Right forelimb (tissue), 1 donor: ENCODE results near the gene QKI.
A peak's percentile ranks its signal among the peaks of the same experiment; 100 is the strongest.
"Not testable (repeated sequence)": the region's sequence is repeated elsewhere in the genome, so short reads cannot be mapped to it uniquely, and the experiment has no call there.

Experiments
- DNase-seq: peaks from one replicate; pipeline ENCODE4 v3.0.0-alpha.2; 2018

QKI gene

DNA sequence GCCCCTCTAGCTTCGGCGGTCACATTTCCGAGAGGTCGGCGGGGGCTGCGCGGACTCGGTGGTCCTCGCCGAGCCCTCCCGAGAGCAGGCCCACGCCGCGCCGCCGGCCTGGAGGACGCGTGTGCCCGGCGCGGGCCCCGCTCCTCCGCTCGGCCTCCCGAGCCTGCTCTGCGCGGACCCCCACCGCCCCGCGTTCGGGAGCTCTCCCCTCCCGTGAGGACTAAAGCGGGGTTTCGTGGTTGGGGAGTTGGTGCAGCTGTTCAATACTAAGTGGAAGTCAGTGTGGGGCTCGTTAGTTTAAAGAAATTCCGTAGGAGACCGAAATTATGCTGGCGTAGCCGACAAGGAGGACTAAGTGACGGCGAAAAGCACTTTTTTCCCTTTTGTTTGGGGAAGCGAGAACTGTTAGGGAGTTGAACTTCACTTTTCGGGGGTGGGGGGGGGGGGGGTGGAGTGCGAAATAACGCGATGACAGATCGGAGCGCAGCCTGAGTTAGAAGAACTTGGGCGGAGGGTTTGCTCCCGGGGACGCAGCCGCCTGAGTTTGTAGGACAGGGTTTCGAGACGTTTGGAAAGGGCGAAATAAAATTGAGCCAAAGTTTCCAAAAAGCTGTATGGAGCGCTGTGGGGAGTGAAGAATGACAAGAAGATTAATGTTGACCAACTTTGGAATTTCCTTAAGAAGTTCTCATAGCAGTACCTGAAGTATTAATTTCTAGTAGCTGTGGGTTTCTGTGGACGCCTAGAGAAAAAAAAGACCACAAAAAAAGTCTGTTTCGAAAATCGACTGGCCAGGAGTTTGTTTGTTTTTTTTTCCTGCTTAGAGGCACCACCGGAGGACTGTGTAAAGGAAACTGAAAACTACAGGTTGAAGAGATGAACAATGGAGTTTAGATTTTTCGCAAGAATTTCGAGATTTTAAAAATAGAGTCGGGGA is 1.4 kb downstream of the QKI start:
- DNase-seq = peak; percentile 82

DNA sequence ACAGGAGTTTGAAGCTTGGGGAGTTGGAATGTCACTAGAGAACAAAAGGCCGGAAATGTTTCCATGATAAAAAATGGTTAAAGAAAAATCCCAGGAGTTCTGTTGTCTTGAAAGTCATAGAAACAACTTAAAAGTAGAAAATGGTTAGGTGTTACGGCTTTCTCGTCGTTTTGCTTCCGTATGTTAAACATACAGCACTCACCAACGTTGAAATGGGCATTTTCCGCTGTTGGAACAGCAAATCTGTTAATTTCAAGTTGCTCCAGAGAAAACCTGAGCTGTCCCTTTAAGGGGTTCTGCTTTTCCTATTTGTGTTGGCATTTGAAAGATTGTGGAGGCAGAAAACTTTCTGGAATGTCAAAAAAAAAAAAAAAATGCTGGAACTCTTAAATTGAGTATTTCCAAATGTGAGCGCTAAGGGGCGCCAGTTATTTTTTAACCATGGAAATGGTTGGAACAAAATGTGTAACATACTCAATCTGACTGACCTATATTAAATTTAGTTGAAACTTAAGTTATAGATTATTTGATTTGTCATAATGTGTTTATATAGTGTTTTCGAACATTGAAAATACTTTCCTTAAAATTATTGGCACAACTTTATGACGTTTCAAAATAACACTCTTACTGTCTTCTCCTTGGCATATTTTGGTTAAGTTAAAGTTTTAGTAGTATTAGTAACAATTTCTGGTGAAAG is 2.2 kb downstream of the QKI start:
- peak; percentile 66 for DNase-seq

DNA sequence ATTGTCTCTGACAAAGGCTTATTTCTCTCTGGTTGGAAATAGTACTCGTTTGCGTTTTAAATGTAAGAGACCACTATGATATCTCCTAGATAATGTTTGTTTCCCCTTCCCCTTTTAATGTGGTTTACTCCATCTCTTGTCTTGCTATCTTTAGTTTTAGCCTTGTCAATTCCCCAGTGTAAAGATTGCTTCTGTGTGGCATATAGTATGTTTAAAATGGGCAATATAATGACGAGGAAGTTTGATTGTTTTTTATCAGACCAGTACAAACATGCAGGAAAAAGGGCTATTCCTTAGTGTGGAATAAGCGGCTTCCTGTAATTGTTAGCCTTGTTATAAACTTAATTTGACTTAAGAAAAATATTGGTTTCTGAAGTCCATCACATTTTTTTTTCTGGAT is 3.1 kb downstream of the QKI start:
- no peak for DNase-seq

DNA sequence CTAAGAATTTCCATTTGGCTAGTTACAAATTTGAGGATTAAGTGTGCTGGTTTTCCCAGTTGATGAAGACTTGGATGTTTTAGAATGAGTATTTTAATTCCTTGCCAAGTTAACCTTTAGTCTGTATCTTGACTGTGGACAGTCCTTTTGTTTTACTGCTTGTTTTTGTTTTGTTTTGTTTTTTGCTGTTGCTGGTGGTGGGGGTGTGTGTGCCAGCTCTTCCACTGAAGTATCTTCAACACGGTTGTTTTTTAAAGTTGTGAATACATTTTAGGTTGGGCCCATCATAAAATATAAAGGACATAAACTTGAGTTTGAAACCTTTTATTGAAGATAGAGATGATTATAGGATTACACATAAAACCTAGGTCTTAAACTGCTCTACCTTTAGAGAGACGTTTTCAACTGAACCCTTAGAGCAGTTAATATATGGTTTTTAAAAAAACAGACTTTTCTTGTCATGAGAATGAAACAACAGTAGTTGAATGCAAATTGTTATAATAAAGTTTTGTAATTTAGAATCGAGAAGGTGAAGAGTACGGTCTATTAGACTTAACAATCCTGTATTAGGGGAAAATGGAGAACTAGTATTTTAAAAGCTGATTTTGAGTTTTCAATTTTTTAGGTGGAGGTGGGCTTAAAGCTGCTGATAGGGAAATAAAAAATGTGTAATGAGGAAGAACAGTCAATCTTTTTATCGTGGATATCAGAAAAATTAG is 4.0 kb downstream of the QKI start:
- no peak for DNase-seq

DNA sequence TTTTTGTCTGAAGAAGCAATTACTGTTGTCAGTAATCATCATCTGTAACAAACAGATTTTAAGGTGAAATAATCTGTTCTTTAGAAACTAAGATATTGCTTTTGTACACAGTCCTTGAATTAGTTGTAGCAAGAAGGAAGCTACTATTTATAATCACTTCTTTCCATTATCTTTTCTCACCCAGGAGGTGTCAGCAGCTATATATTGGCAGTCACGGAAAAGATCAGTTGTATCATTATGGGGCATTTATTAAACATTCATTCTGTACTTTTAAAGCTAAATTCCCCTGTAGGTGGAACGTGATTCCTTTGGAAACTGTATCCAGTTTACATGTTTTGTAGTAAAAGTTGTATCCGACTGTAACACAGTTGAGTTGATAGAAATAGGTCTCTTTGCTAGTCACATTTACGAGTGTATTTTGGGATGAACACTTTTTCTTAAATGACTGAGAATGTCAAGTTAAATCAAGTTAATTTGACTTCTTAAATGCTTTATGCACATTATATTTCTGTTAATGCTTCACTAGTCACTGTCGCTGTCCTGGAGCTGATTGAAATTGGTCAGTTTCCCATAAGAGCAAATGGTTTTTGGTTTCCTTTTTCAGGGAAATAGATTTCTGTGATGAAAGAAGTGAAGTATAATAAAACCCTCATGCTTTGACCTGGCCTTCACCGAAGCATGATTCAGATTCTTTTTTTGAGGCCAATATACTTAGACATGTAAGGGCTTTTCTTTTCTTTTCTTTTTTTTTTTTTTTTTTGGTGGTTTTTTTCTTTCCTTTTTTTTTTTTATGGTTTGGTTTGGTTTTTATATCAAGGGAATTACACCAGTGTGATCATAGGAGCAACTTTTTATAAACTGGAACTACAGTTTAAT is 5.1 kb downstream of the QKI start:
- DNase-seq = no peak

DNA sequence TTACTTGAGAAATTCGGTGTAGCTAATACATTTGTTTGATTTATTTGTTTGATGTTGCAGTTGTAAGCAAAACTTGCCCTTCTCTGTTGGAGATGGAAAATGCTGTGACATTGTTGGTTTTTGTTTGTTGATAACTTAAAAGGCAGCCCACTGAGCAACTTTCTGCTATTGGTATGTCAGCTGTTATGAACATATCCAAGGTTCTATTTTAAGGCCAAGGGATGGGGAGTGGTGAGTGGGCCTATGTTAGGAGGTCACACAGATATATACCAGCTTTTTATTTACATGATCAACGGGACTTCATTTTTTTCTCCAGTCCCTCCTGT is 5.7 kb downstream of the QKI start:
- no peak for DNase-seq

DNA sequence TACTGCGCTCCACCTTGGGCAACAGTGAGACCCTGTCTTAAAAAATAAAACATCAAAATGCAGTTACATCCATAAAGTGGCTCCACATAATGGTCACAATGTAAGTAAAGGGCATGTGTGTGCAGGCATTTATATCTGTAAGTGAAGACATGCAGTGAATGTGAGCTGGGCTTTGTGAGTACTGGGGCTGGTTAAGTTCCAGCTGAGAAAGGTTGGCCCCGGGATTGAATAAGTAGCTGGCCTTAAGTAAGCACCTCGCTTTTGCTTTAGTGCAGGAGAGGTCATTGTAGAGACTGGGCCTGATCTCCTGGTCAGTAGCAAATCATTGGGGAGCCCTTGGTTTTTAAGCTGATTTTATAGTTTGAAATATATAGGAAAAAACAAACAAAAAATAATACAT is 8.0 kb downstream of the QKI start:
- no peak for DNase-seq

DNA sequence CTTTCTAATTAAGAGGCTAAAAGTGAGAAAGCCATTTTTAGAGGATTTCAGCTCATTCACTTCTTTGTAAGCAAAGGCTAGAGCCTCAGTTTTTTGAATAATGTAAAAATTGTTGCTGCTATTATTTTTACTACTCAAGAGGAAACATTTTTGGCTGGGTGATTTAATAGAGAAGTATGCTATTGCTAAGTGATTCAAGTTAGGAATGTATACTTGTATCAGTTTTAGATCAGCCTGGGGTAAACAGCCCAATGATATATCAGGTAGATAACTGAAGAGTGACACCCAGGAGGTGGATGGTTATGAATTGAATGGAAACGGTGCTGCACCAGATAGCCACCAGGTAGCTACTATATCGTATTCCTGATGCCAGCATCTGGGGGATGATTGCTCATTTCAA is 9.2 kb downstream of the QKI start:
- DNase-seq = no peak

DNA sequence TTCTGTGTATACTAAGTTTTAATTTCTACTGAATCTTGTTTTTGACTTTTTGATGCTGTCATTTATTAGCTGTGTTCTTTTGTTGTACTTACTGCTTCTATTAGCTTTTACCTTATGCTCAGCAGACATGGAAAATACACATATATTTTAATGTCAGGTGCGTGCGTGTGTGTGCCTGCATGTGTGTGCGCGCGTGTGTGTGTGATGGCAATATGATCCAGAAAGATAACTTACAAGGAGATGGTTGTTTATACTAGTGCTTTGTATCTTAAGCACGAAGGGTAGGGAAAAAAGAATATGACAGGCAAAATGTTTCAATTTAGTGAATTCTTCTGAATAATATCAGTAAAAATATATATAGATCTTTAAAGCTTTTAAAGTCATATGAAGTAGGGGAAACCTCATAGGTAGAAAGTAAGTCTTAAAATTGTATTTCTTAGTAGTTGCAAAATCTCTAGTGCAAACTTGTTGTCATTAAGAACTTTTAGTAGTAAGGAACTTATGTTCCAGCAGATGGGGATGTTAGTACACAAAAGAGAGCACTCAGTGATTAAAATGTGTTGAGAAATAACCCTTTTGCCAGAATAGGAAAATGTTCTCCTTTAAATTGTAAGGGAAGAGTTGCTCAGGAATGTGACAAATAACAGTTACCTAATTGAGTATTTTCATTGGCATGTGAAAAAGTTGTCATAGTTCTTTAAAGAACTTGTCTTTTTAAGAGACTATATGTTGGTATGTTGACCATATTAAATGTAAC is 13.2 kb downstream of the QKI start:
- DNase-seq = no peak

DNA sequence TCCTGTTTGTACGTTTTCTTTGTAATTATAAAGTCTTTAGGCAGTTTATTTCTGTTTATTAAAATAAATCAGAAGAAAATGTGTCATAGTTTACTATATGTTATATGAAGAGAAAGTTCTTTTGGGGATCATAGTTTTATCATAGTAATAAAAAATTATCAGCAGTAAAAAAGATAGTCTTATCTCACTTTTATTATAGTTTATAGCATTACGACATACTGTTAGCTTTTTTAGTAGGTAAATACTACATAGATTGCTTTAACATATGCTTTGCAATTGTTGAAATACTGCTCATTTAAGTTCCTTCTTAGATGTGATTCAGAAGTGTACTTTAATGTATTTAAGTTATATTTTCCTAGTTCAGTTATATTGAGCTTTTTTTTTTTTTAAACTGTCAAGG is 13.9 kb downstream of the QKI start:
- DNase-seq = no peak

DNA sequence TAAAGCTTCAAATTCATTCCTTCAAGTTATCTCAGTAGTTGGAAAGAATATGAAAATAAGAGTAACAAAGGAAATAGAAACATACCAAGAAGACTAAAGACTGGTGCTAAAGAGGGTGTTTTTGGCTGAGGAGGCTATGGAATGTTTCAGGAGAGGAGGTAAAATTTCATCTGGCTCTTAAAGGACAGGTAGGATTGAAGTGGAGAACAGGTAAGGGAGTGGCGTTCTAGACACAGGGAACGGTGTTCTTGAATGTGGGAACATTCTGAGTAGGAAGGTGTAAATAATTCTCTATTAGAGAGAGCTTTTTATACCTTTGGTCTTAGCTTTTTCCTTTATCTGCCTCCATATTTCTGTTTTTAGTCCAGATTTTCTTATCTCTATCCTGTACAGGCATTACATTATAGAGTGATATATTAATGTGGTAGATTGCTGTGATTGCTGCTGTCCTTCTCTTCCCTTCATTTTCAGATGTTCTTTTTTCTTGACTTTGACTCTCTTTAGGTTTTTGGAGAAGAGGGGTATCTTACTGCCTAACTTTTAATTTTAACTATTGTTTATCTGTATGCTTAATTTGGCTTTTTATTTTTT is 15.4 kb downstream of the QKI start:
- no peak for DNase-seq

DNA sequence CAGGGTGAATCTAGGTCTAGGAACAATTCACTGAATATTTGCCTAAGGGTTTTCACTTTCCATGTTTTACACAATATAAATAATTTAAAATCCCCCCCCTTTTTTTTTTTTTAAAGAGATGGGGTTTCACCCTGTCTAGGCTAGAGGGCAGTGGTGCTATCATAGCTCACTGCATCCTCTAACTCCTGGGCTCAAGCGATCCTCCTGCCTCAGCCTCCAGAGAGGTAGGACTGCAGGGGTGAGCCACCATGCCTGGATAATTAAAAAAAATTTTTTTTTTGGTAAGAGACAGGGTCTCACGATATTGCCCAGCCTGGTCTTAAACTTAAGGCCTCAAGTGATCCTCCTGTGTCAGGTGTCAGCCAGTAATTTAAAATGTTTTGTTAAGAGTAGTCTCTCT is 17.8 kb downstream of the QKI start:
- no peak for DNase-seq

DNA sequence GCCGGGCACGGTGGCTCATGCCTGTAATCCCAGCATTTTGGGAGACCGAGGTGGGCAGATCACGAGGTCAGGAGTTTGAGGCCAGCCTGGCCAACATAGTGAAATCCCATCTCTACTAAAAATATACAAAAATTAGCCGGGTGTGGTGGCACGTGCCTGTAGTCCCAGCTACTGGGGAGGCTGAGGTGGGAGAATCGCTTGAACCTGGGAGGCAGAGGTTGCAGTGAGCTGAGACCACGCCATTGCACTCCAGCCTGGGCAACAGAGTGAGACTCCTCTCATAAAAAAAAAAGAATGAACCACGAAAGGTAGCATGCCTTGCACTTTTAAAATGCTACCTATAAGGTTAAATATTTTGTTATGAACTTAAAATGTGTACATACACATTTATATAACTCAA is 19.0 kb downstream of the QKI start:
- DNase-seq = not testable (repeated sequence)

DNA sequence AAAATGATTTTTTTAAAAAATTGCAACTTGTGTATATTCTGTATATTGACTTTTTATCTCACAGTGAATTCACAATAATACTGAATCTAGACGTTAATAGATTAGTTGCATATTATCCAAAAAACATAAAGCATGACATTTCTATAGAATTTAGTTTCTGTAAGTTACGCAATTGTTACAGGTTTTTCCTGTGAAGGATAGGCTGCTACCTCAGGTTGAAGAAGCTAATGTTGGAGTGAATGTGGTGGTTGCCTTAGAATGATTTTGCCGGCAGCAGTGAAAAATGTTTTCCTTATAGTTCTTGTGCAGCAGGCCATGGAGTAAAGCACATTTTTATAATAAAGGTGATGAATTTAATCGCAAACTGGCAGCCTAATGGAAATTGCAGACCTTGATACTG is 20.5 kb downstream of the QKI start:
- no peak for DNase-seq

DNA sequence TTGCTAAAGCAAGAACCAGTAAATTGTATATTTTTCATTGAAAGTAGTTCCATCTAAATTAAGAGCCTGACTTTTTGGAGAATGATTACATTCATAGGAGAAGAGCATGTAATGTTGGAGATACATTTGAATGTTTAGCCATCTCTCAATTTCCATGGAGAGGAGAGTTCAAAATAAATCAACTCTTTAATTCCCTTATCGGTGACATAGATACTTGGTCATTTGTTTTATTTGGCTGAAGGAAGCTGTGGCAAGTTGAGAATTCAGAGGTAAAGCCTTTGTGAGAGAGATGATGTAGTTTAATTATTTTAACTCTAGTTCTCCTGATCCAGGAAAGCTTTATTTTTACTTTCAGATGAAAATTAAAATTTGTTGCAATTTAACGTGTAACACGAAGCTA is 22.3 kb downstream of the QKI start:
- DNase-seq = no peak

DNA sequence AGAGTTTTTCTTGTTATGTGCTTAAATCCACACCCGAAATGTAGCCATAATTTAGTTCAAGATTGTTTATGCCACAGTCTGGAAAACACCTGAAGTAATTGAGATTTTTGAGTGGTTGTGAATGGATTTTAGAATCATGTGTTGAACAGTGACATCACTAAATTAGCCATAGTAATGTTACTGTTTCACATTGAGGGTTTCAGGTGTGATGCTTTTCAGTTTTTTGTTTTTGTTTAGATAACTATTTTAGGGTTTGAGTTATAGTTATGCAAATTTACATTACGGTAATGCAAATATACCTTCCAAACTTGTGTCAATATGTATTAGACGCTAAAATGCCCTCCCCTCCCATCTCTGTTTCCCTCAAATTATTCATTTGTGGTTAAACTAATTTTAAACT is 22.9 kb downstream of the QKI start:
- DNase-seq = no peak

DNA sequence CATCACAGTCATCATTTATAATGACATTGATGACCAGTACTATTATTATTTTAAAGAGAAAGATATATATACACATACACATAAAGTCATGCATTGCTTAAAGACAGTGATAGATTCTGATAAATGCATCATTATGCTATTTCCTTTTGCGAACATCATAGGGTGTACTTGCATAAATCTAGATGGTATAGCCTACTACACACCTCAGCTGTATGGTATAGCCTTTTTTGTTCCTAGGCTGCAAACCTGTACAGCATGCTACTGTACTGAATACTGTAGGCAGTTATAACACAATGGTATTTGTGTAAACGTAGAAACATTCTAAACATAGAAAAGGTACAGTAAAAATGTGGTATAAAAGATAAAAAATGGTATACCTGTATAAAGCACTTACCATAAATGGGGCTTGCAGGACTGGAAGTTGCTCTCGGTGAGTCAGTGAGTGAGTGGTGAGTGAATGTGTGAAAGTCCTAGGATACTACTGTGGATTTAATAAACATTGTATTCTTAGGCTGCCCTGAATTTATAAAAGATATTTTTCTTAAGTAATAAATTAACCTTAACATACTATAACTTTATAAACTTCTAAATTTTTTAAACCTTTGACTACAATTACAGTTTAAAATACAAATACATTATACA is 23.9 kb downstream of the QKI start:
- no peak for DNase-seq

DNA sequence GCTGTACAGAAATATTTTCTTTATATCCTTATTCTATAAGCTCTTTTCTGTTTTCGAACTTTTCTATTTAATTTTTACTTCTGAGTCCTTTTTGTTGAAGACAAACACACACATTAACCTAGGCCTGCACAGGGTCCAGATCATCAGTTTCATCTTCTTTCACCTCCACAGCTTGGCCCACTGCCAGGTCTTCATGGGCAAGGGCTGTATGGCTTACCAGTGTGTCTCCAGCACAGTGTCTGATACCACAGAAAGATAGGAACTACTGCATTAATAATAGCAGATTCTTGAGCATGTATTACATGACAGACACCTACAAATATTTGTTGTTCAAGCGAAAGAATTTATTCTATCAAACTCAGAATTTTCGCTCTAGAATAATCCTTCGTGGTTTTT is 24.4 kb downstream of the QKI start:
- DNase-seq = no peak

DNA sequence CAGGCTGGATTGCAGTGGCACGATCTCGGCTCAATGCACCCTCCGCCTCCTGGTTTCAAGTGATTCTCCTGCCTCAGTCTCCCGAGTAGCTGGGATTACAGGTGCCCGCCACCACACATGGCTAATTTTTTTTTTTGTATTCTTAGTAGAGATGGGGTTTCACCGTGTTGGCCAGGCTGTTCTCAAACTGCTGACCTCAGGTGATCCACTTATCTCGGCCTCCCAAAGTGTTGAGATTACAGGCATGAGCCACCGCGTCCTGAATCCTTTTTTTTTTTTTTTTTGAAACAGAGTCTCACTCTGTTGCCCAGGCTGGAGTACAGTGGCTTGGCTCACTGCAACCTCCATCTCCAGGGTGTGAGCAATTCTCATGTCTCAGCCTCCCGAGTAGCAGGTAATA is 24.9 kb downstream of the QKI start:
- DNase-seq = not testable (repeated sequence)

DNA sequence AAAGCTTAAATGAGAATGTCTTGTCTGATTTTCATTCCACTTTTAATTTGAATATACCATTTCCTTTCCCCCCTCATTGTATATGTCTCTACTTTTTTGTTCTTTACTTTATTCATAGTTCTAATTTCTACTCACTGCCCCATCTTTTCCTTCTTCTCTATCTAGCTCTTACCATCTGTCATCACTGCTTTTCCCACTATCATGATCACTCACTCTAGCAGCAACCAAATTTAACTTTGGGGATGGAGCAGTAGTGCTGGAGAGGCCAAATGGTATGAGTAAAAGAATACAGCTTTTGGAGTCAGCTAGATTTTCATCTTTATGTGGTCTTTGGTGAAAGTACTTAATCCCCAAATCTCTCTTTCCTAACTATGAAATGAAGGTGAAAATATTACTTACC is 25.5 kb downstream of the QKI start:
- DNase-seq = no peak

DNA sequence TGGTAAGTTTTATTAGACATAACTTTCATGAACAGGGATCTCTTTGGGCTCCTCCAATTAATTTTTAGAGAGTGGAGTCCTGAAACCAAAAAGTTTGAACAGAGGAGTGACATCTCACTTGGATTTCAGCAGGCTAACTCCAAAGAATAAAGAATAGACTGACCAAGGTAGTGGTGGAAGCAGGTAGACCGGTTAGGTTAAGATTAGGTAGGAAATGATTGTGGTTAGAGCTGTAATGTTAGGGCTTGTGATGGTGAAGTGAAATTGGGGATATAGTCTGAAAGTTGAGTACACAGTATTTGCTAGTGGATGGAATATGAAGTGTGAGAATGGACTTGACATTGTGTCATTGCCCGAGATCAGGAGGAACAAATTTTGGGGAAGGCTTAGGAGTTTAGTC is 27.8 kb downstream of the QKI start:
- DNase-seq = no peak
